Myocyte (in vitro differentiated cells): ENCODE measurements around the gene HAPSTR1. TPM values are rescaled to one million over a fixed set of nuclear protein-coding genes. Genes with fewer than 3 reads are reported as not detected.
"Not testable (repeated sequence)": the region's sequence is repeated elsewhere in the genome, so short reads cannot be mapped to it uniquely, and the experiment has no call there.

Source experiments
- DNase-seq: peaks from one replicate; pipeline ENCODE4 v3.0.0-alpha.2; 2012; ENCODE audit warnings: low read depth
- total RNA-seq: library from RNA; depleted of rRNA; stranded (reverse); fragments of >200 nt; gene quantifications from 2 replicates; pipeline ENCODE4 v1.2.3, GENCODE V29; 2014

The HAPSTR1 gene
- total RNA-seq, 1 donor from 2014 or later: 69.4 TPM

DNA sequence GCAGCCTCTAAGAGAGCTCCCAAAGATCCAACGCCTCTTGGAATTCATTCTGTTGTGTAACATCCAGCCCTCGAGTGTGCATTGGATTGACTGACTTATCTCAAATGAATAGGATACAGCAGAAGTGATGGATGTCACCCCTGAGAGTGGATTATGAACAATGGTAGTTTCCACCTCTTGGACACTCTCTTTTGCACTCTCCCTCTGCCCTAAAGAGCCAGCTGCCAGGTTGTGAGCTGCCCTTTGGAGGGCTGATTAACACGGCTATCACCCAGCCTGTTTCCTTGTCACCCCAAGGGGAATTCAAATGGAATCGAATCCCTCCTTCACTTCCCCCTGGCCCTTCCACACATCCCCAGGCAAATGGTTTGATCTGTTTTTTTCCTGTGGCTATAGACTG lies 21.2 kb upstream of the HAPSTR1 start:
- DNase-seq: no peak

GRCh38 chr16:9071377-9071776 lies 20.1 kb upstream of the HAPSTR1 start:
- no peak for DNase-seq

GRCh38 chr16:9072806-9073341 lies 18.6 kb upstream of the HAPSTR1 start:
- DNase-seq: peak; percentile 52

DNA sequence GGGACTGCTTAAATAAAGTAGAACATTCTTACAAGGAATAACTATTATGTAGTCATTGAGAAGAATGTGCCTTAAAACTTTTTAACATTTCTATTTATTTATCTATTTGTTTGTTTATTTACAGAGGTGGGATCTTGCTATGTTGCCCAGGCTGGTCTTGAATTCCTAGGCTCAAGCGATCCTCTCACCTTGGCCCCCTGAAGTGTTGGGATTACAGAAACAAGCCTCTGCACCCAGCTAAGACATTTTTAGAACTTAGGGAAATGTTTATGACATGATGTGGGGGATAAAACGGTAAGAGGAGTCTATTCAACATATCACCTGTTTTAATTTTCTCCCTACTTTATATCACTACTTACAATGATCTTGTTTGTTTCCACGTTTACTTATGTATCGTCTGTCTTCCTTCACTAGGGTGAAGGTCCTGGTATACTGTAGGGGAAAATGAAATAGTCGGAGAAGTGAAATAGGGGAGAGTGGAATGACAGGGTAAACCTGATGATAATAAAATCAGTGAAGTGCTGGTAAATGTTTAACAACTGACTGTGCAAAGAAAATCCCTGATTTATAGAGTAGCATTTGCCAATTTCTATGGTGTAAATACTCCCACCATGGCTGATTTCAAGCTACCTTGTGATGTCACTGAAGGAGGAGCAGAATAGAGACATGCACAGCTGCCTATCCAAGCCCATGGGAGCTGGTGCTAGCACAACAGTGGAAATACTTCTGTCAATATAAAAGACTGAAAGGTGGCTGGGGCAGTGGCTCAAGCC lies 16.0 kb upstream of the HAPSTR1 start:
- no peak for DNase-seq

DNA sequence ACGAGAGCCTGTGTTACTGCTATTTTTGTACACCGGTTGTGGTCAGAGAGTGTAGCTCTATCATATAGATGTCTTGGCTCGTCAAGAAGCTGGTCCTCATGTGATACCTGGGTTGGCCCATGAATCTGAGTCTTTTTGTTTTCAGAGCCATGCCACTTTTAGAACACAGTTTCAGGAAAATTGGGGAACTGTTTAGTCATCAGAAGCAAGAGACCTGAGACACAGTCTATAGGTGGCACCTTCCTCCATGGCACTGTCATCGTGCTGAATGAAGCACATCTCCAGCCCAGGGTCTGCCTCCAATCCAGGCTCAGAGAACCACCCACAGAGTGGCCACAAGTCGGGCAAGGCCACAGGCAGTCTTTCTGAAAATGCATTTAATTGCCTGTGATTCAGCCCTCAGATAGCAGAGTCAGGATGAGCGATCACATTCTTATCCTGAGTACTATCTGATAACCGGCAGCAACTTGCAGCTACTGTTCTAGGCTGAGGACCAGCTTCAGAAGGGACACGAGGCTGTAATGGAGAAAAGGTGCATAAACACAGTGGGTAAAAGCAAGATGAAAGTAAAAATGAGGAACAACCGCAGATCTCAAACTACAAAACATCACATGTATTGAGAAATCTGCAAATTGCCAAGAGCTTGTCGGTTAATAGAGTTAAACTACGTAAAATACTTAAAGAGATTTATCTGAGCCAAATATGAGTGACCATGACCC lies 14.2 kb upstream of the HAPSTR1 start:
- DNase-seq: peak; percentile 78

DNA sequence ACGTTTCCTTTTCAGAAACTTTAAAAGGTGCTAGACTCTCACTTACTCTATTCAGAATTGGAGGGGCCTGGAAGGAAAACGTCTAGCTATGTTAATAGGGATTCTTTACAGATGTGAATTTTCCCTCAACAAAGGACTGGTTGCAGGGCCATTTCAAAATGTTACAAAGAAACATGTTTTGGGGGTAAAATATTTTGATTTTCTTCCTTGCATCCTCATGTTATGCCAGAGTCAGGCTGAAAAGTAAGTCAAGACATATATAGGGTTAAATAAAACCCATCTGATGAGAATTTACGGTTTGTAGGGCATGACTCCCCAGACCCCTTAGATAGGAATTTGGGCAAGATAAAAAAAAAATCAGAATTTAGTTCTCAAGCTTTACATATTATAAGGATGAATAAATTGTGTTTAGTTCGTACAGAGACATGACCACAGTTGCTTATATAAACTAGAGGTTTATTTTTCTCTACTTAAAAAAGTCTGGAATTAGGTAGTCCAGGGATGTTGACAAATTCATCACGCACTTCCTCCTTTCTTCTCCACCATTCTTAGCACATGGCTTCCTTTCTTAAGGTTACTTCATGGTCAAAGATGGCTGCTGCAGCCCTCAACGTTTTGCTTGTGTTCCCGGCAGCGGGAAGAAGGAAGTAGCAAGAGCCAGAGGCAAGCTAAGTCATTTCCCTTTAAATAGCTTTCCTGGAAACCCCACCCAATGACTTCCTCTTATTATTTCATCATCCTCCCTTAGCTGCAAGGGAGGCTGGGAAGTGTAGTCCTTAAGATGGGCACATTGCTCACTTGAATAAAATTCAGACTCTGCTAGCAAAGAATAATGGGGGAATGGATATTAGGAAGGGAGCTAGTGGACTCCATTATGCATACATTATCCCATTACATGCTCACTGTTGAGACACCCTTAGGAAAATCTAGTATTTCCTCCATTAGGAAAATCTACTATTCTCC lies 12.7 kb upstream of the HAPSTR1 start:
- peak; percentile 74 for DNase-seq

- no peak for DNase-seq
Measured at GRCh38 chr16:9079430-9079812, 12.0 kb upstream of the HAPSTR1 start.

- no peak for DNase-seq
Measured at GRCh38 chr16:9081158-9081557, 10.3 kb upstream of the HAPSTR1 start.

- DNase-seq: no peak
Measured at GRCh38 chr16:9081843-9082242, 9.6 kb upstream of the HAPSTR1 start.

GRCh38 chr16:9082422-9082821 lies 9.0 kb upstream of the HAPSTR1 start:
- DNase-seq: no peak

GRCh38 chr16:9087733-9088132 lies 3.7 kb upstream of the HAPSTR1 start:
- DNase-seq: not testable (repeated sequence)

DNA sequence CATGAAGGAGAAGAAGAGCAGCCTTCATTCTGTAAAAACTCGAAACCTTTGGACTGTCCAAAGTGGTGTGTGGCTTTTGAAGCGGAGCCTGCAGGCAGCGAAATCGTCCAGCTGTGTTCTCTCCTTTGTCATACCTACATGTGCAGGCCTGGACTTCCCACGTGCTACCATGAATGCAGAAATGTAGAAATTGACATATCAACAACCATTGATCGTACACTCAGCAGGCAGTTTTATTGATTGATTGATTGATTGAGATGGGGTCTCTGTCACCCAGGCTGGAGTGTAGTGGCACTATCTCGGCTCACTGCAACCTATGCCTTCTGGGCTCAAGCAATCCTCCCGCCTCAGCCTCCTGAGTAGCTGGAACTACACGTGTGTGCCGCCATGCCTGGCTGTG lies 2.6 kb upstream of the HAPSTR1 start:
- DNase-seq: no peak

DNA sequence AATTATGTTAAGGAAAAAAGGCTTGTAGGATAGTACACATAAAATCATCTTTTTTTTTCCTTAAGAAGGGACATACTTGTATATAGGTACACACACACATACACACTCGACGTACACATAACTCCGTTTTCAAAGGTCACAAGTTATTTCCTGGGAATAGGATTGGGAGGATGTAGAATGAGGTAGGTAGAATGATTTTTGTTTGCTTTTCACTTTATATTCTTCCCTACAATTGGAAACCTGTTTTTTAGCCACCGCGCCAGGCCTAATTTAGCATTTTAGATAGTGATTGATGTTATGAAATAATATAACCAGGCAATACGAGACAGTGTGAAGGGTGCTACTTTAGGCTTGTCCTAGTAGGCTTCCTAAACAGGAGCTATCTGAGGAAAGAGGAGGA lies 1.8 kb upstream of the HAPSTR1 start:
- no peak for DNase-seq

DNA sequence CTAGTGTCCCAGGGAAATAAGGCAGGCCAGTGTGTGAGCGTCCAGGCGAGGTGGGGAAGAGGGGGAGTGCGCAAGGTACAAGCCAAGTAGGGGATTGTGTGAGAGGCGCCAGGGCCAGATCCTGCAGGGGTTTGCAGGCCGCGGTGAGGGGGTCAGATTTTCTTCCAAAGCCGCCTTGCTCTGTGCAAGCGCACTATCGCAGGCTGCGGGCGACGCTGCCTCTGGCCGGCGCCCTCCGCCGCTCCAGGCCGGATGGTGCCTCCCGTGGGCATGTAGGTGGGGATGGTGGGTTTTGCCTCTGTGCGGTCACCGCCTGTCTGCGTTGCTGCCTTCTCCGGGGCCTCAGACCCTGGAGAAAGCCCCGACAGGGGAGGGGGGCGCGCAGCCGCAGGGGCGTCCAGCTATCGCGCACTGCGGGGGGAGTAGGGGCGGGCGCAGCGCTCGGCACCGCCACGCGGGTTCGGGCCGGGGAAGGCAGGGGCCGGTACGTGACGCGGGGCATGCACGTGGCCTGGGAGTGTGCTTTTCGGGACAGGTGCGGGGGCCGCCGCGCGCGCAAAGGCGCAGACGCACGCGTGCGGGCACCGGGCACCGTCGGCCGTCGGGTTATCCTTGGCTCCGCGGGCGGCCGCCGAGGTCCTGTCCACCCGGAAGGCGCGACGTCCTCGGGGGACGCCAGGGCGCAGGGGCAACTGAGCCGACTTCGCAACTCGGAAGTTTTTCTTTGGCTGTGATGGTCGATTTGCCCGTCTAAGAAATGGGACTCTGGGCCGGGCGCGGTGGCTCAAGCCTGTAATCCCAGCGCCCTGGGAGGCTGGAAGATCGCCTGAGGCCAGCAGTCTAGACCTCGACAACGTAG lies 1.1 kb upstream of the HAPSTR1 start:
- DNase-seq: no peak

- peak; percentile 33 for DNase-seq
Measured at GRCh38 chr16:9091867-9092281, 430 bp downstream of the HAPSTR1 start.

GRCh38 chr16:9092282-9092977 lies 986 bp downstream of the HAPSTR1 start:
- DNase-seq: peak; percentile 48

DNA sequence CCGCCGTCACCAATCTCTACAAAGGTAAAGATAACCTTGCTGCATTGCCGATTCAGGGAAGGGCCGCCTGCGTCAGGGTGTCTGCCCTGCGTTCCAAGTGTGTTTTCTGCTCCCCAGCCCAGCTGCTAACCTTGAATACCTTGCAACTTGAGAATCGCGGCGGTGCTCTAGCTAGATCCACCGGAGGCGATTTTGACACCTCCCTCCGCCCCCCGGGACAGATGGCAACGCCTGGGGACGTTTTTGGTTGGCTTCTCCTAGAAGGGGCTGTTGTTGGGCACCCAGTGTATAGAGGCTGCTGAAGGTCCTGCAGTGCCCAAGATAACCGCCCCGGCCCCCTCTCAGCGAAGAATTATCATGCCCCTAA lies 1.5 kb downstream of the HAPSTR1 start:
- peak; percentile 45 for DNase-seq

- DNase-seq: no peak
Measured at GRCh38 chr16:9094011-9094846, 2.8 kb downstream of the HAPSTR1 start.

- no peak for DNase-seq
Measured at GRCh38 chr16:9095171-9095570, 3.7 kb downstream of the HAPSTR1 start.
